Stimulated activated naive CD4-positive, alpha-beta T cell (primary cell): ENCODE data around the gene PPP1R12C.
"Not testable (repeated sequence)": the region's sequence is repeated elsewhere in the genome, so short reads cannot be mapped to it uniquely, and the experiment has no call there.

Source experiments
- DNase-seq, 6 experiments: peaks; one replicate each; lab custom pipeline; 2025; lab: John Stamatoyannopoulos, UW

The PPP1R12C gene

DNA sequence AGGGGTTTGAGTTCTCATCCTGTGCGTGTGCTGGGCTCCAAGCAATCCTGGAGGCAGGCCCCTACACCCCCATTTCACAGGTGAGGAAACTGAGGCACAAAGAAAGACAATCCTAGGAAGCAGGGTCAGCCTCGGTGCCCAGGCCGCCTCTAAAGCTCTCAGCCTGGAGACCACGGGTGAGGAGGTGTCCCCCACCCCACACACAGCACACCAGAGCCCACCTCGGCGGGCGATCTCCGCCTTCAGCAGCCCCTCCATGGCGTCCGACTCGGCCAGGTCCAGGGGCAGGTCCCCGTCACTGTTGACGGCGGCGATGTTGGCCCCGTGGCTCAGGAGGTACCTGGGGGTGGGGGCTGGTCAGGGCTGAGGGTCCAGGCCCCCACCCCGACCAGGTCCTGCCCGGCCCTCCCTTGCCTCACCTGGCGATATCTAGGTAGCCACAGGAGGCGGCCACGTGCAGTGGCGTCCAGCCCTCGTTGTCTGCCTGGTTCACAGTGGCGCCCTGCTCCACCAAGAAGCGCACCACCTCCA, 5.1 kb downstream of the PPP1R12C start:
- DNase-seq = no peak

- DNase-seq = no peak
These were observed 6.1 kb downstream of the PPP1R12C start for GRCh38 chr19:55111238-55111831.

- no peak for DNase-seq
These were observed 7.7 kb downstream of the PPP1R12C start for GRCh38 chr19:55109527-55110291.

GRCh38 chr19:55107252-55107651, 10.2 kb downstream of the PPP1R12C start:
- DNase-seq = not testable (repeated sequence)

DNA sequence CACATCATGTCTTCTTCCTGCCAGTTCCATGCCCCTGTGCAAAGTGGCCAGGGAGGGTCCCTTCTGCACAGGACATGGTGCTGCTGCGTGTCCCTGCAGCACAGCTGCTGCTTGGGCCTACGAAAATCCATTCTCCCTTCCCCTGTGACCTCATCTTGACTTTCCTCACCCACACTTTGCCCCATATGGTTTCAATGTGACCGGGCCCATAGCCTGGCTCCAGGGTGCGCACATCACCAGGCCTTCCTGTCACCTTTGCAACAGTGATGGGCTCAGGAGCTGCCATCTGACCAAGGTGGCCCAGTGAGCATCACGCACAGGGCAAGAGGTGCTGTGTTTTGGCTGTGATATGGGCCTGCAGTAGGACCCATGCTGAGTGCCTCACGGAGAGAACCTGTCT, 10.8 kb downstream of the PPP1R12C start:
- DNase-seq = no peak

DNA sequence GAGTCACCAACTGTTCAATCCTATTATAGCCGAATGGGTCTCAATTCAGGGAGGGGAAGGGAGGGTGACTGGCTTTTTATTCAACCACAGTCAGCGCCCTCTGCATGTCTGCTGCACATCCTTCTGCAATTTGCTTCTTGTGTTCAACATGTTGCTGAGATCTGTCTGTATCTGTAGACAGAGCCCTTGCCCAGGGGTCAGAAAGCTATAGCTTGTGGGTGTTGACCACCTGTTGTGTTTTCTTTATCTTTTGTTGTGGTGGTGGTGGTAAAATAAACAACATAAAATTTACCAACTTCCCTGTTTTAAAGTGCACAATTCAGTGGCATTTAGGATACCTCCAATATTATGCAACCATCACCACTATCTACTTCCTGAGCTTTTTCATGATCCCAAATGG, 12.2 kb downstream of the PPP1R12C start:
- no peak for DNase-seq

GRCh38 chr19:55103190-55103589, 14.2 kb downstream of the PPP1R12C start:
- no peak for DNase-seq

DNA sequence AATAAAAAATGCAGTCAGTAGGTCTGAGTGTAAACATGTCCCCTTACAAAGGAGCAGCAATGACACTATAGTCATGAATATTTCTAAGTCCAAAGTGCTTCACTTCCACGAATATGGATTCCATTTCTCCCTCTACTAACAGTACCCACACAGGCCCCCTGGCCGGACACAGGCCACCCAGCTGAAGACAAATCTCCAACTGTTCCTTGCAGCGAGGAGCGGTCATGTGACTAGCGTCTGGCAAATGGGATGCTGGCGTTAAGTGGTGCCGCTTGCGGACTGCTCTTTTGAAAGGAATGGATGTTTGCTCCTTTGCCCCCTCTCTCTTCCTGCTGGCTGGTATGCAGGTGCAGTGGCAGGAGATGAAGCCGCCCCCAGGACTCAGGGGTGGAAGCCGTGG, 16.2 kb downstream of the PPP1R12C start:
- no peak for DNase-seq

- no peak for DNase-seq
These were observed 17.6 kb downstream of the PPP1R12C start for GRCh38 chr19:55099557-55100506.

GRCh38 chr19:55098716-55099556, 18.5 kb downstream of the PPP1R12C start:
- DNase-seq = no peak

DNA sequence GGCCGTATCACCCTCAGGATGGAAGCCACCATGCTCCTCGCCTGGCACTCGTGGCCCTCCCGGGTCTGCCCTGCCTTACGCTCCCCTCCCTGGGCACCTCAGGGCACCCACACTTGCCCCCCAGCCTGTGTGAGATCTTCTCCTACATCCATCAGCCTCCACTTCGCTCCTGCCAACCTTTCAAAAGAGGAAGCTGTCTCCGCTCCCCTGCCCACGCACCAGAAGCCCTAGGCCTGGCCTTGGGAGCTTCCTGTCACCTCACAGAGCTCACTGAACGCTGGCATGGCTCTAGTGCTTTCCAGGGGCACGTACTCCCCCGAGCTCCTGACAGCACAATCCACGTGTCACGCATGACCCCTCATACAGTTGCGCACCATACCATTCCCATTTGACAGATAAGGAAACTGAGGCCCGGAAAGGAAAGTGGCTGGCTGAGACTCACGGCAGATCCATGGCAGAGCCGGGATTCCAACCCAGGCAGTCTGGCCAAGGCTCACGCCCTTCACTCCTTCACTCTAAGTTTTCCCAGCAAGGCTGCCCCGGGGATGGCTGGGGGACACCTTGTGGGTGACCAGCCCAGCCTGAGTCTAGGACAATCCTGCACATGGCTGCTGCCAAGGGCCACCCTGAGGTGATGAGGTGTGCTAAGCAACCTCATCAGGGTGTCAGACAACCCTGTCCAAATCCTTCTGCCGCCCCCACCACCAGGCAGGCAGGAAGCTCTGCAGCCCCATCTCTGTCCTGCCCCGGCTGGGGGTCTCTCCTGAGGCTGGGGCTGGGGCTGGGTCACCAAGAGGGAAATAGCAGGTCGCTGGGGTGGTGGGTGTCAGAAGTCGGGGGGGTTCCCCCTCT, 19.3 kb downstream of the PPP1R12C start:
- DNase-seq = no peak

DNA sequence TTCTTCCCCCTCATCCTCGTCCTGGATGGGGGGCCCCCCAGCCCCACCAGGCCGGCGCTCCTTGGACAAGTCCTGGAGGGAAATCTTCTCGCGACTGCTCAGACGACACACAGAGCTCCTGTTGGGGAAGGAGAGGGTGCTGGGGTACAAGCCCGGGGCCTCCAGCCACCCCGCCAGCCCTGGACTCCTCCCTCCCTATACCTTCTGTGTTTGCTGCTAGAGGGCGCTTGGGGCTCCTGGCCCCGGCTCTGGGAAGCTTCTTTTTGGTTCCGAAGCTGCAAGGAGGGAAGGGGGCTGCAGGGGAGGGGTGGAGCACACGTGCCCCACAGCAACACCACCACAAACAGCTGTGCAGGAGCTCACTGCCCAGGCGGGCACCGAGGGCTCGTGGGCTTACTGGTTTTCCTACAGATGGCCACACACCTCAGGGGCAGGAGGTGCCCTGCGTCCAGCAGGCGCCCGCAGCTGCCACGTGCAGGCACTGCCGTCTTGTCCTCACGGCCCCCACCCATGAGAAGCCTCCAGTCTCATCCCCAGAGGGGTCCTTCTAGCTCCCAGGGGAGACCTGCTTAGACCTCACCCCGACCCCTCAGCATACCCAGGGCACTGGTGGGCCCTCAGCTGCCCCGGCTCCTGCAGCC, 21.3 kb downstream of the PPP1R12C start:
- DNase-seq = no peak

DNA sequence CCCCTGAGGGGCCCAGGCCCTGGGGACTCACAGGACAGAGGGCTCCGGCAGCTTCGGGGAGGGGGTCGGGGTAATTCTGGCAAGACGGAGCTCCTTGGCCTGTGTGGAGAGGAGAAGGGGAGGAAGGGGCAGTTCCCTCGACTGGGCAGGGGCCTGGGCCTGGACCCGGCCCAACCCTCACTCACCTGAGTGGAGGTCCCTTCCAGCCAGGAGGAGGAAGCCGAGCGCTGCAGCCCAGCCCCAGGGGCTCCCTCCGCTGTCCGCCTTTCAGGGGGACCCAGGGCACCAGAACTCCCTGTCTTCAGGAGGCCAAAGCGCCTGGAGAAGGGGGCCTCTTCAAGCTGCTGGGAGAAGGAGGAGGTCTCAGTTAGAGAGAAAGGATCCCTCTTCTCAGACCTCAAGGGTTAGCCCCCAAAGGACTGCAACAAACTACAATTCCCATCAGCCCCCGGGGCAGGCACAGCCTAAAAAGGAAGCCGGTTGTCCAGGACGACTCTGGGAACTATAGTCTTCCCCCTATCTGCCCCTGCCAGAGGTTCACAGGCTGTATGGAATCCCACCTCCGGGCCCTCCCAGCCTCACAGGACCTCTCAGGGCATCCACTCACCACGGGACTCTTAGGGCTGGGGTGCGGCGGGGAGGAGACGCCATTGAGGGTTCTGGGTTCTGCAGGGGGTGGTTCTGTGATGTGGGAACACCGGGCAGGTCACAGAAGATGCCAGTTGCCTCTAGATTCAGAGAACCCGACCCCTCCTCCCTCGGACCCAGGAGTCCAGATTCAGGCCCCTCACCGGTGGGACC, 22.0 kb downstream of the PPP1R12C start:
- DNase-seq = no peak

DNA sequence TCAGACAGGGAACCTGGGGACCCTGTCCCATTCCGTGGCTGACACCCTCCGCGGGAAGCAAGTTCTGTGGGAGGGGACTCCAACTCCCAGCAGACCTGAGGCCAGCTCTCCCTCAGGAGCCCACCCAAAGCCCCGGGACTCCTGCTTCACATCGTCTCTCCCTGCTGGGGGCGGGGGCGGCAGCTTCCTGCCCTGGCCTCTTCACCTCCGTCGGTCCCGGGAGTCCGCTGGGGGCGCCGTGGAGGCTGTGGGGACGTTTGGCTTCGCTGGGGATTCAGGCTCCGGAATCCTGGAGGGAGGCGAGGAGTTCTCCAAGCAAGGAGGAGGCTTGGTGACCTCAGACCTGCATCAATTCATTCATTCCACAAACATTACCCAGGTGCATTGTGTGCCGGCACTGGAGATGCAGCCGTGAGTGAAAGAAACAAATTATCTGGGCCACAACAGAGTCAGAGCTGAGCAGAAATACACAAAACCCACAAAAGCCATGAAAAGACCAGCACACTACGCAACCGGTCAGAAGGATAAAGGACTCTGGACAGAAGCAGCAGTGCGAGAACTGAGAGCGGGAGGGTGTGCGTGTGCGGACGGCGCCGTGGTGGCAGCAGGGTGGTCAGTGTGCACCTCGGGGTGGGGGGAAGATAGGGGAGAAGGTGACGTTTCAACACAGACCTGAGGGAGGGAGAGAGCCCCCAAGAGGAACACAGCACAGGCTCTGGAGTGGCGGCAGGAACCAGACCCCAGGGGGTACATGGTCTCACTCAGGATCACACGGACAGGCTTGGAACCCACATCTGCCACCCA, 22.8 kb downstream of the PPP1R12C start:
- DNase-seq = no peak

- no peak for DNase-seq
These were observed 24.8 kb downstream of the PPP1R12C start for GRCh38 chr19:55092423-55093318.

GRCh38 chr19:55091955-55092354, 25.5 kb downstream of the PPP1R12C start:
- DNase-seq = no peak
